ENCODE measurements around the gene CCL17. TPM values are rescaled to one million over a fixed set of nuclear protein-coding genes. Genes with fewer than 3 reads are reported as not detected.

The CCL17 gene
- total and polyA plus RNA-seq, 4 donors: 3.1 to 39.3 (median 3.5) TPM; not detected in 1

DNA sequence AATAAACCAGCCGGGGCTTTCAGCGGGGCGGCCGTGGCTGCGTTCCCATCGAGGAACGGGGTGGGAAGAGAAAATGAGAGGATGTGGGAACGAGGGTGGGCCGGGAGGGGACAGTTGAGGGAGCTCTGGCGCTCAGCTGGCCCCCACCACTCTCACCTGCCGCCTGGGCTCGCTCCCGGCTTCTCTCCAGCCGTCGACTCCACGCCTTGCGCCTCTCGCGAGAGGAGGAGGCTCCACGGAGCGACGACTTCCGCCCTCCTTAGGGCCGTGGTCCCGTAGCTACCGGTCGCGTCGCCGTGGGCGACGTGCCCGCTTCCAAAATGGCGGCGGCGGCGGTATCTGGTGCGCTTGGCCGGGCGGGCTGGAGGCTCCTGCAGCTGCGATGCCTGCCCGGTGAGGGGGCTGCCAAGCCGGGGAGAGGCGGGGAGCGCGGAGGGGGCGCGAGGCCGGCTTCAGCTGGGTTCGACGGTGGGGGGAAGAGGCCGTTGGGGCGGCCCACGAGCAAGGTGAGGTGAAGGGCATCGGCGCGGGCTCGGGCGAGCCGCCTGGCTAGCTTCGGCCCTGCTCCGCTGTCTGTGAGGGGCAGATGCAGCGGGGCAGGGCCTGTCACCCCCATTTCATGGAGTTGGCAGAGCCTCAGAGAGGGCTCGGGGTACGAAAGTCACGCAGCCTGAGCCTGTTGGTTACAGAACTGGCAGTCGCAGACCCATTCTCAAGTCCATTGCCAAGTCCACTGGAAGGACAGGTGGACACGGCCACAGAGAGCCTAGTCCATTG lies 42.8 kb downstream of the CCL17 start, which contains the start of the genes CIAPIN1 and COQ9:
Gene CIAPIN1, minus strand, starts transcription at position 200 of the 777 bp plus-strand sequence. CDS start 6,457 bp downstream, outside the sequence.
Gene COQ9, plus strand, starts transcription at position 294 of the 777 bp plus-strand sequence. Its CDS starts 27 bp downstream, at position 321.
- Histone ChIP-seq H3K4me3 (peak within 1 kb of the TSS; percentile 99), H3K4me1 (ENCODE audit: control insufficient read depth in 5 of 5, insufficient read depth in 5 of 5, low read length in 5 of 5) (peaks cover 0 to 13% (median 6%) of the 10 kb centered on the region in 5 donors), H3K27me3 (ENCODE audit: control insufficient read depth in 3 of 3, insufficient read depth in 3 of 3, low read length in 2 of 3) (no peaks in the 10 kb centered on the region), H3K9ac (ENCODE audit: insufficient read depth in 1 of 2, low read length in 2 of 2) (peak within 1 kb of the TSS; percentile 75 to 89), H3K27ac (ENCODE audit: low read depth in 1 of 2, low read length in 1 of 2) (peak within 1 kb of the TSS; percentile 85 to 97), H3K9me3 (ENCODE audit: control insufficient read depth in 4 of 4, insufficient read depth in 3 of 4, low read length in 3 of 4) (no peaks in the 10 kb centered on the region), H3K36me3 (ENCODE audit: control insufficient read depth in 4 of 4, insufficient read depth in 4 of 4, low read length in 4 of 4) (peaks cover 0 to 3% (median 1%) of the 10 kb centered on the region in 4 donors)
- TF ChIP-seq, protein P1, sequence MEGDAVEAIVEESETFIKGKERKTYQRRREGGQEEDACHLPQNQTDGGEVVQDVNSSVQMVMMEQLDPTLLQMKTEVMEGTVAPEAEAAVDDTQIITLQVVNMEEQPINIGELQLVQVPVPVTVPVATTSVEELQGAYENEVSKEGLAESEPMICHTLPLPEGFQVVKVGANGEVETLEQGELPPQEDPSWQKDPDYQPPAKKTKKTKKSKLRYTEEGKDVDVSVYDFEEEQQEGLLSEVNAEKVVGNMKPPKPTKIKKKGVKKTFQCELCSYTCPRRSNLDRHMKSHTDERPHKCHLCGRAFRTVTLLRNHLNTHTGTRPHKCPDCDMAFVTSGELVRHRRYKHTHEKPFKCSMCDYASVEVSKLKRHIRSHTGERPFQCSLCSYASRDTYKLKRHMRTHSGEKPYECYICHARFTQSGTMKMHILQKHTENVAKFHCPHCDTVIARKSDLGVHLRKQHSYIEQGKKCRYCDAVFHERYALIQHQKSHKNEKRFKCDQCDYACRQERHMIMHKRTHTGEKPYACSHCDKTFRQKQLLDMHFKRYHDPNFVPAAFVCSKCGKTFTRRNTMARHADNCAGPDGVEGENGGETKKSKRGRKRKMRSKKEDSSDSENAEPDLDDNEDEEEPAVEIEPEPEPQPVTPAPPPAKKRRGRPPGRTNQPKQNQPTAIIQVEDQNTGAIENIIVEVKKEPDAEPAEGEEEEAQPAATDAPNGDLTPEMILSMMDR (IDR thresholded peaks at IDR 0.05; ENCODE audit: control extremely low read depth, extremely low read depth): no peak
- 1% methylated on average over 58 to 68 of the region's 68 CpGs for WGBS, 2 donors
- peak; percentile 99 for ATAC-seq (ENCODE audit: insufficient read depth, low FRiP score)
- DNase-seq: peak; percentile 94 to 97 (median 94)

DNA sequence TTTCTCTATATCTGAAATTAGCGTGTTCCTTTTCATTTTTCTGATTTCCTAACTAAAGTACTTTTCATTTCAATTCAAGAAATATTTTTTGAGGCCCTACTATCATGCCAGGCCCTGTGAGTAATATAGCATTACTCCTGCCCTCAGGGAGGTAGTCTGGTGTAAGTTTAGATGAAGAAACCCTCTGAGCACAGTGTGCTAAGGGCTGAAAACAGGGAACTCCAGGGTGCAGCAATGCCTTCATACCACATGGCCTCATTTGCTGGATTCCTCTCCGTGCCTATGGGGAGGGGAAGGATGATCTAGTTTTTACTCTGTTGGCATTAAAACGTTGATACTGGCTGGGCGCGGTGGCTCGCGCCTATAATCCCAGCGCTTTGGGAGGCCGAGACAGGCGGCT lies 47.5 kb downstream of the CCL17 start:
- ATAC-seq (ENCODE audit: insufficient read depth, low FRiP score) (no peak), DNase-seq (no peak)
- no peaks in the 10 kb centered on the region for H3K9me3 ChIP-seq (ENCODE audit: control insufficient read depth in 4 of 4, insufficient read depth in 3 of 4, low read length in 3 of 4)
- peaks cover 10 to 28% (median 18%) of the 10 kb centered on the region in 4 donors for H3K36me3 ChIP-seq (ENCODE audit: control insufficient read depth in 4 of 4, insufficient read depth in 4 of 4, low read length in 4 of 4)
- TF ChIP-seq, protein P1 (IDR thresholded peaks at IDR 0.05; ENCODE audit: control extremely low read depth, extremely low read depth): no peak
- H3K27me3 ChIP-seq (ENCODE audit: control insufficient read depth in 3 of 3, insufficient read depth in 3 of 3, low read length in 2 of 3): no peaks in the 10 kb centered on the region
- 92 to 96% methylated on average over 10 of the region's 10 CpGs for WGBS, 2 donors
- peaks cover 0 to 5% (median 0%) of the 10 kb centered on the region in 5 donors for H3K4me1 ChIP-seq (ENCODE audit: control insufficient read depth in 5 of 5, insufficient read depth in 5 of 5, low read length in 5 of 5)
- H3K4me3 ChIP-seq: no peak overlapping the region
- H3K9ac ChIP-seq (ENCODE audit: insufficient read depth in 1 of 2, low read length in 2 of 2): no peak overlapping the region
- H3K27ac ChIP-seq (ENCODE audit: low read depth in 1 of 2, low read length in 1 of 2): no peak overlapping the region

DNA sequence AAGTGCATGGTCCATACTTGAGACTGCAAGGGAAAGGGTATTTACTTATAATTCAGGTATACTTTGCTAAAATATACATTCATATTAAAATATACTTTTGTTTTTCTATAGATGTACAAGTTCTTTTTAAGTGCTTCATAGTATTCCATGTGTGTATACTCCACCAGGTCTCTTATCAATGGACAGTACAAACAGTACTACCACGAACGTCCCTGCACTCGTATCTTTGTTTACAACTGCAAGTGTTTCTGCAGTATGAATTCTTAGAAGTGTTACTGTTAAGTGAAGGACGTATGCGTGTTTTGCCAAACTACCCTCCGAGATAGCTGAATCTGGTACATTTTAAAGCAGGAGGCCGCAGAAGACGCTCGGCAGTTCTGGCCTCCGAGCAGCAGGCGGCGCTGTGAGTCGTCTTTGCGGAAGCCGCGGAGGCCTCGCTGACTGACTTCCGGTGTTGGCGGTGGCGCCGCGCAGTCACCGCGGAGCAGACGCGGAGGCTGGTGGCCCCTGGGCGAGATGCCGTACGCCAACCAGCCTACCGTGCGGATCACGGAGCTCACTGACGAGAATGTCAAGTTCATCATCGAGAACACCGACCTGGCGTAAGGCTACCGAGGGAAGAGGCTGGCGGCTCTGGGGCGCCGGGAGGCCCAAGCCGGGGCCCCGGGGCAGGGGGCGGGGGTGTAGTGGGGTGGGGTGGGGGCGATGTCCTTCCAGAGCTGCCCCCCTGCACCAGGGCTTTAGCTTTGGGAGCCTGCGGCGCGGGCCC lies 57.8 kb downstream of the CCL17 start, which contains the start of gene POLR2C:
Gene POLR2C, plus strand, starts transcription at position 471 of the 769 bp plus-strand sequence. Its CDS starts 46 bp downstream, at position 517.
- Histone ChIP-seq H3K4me3 (peak within 1 kb of the TSS; percentile 93), H3K9me3 (ENCODE audit: control insufficient read depth in 4 of 4, insufficient read depth in 3 of 4, low read length in 3 of 4) (no peaks in the 10 kb centered on the region), H3K9ac (ENCODE audit: insufficient read depth in 1 of 2, low read length in 2 of 2) (peak within 1 kb of the TSS; percentile 56 to 76), H3K36me3 (ENCODE audit: control insufficient read depth in 4 of 4, insufficient read depth in 4 of 4, low read length in 4 of 4) (peaks cover 15 to 36% (median 36%) of the 10 kb centered on the region in 4 donors), H3K27me3 (ENCODE audit: control insufficient read depth in 3 of 3, insufficient read depth in 3 of 3, low read length in 2 of 3) (no peaks in the 10 kb centered on the region), H3K4me1 (ENCODE audit: control insufficient read depth in 5 of 5, insufficient read depth in 5 of 5, low read length in 5 of 5) (peaks cover 0 to 12% (median 4%) of the 10 kb centered on the region in 5 donors), H3K27ac (ENCODE audit: low read depth in 1 of 2, low read length in 1 of 2) (peak within 1 kb of the TSS in 1 of 2 donors; percentile 84)
- DNase-seq (peak; percentile 86 to 92 (median 90)), ATAC-seq (ENCODE audit: insufficient read depth, low FRiP score) (peak; percentile 96)
- TF ChIP-seq, protein P1 (IDR thresholded peaks at IDR 0.05; ENCODE audit: control extremely low read depth, extremely low read depth): peak; percentile 90
- WGBS, 2 donors: 1 to 3% methylated on average over 44 to 47 of the region's 47 CpGs

Data from lung (tissue), 12 donors.